Retinal pigment epithelial cell (primary cell): ENCODE results near the gene KAT6B.

Experiments
- DNase-seq: peaks from one replicate; pipeline ENCODE4 v3.0.0-alpha.2; 2010; ENCODE audit warnings: low read depth
- H3K4me3 ChIP-seq: 2 replicates; pipeline ENCODE4 v1.5.1; 2011; ENCODE audit warnings: mild to moderate bottlenecking, low read length, control low read depth, moderate library complexity
- CTCF ChIP-seq: conservative IDR thresholded peaks from 2 replicates; pipeline ENCODE4 v1.5.1; 2011; ENCODE audit warnings: low read depth, low read length, control low read depth, inconsistent platforms

KAT6B gene

GRCh38 chr10:74896788-74897527, 70.6 kb downstream of the KAT6B start:
- TF ChIP-seq CTCF: no peak
- no peak for DNase-seq
- H3K4me3 ChIP-seq: no peak overlapping the region

- DNase-seq: no peak
- TF ChIP-seq CTCF: no peak
- no peak overlapping the region for H3K4me3 ChIP-seq
Measured at GRCh38 chr10:74898201-74898976, 72.0 kb downstream of the KAT6B start.

- TF ChIP-seq CTCF: no peak
- no peak overlapping the region for H3K4me3 ChIP-seq
- no peak for DNase-seq
Measured at GRCh38 chr10:74900297-74900696, 73.9 kb downstream of the KAT6B start.

GRCh38 chr10:74901301-74901700, 74.9 kb downstream of the KAT6B start:
- no peak overlapping the region for H3K4me3 ChIP-seq
- DNase-seq: no peak
- TF ChIP-seq CTCF: no peak

GRCh38 chr10:74901867-74902450, 75.6 kb downstream of the KAT6B start:
- no peak overlapping the region for H3K4me3 ChIP-seq
- TF ChIP-seq CTCF: no peak
- no peak for DNase-seq

GRCh38 chr10:74903491-74903890, 77.1 kb downstream of the KAT6B start:
- TF ChIP-seq CTCF: no peak
- H3K4me3 ChIP-seq: no peak overlapping the region
- DNase-seq: no peak
